ENCODE measurements around the gene LARP6. TPM values are rescaled to one million over a fixed set of nuclear protein-coding genes. Genes with fewer than 3 reads are reported as not detected.

LARP6 gene
- total RNA-seq, 1 experiment from 2014 or later = 31.2 TPM

- no peaks in the 10 kb centered on the region for H3K9me2 ChIP-seq (ENCODE audit: insufficient read depth)
- ChIA-PET POLR2A (ENCODE audit: unreplicated experiment) (interaction anchor here (0.7 kb wide), 1 partner anchor 54 kb away, joined by 4 read pairs; no protein-coding TSS in a partner anchor), CTCF (no interaction called here)
- no peaks in the 10 kb centered on the region for H3K36me3 ChIP-seq (ENCODE audit: low read depth)
- H2AFZ ChIP-seq = peak overlapping the region; percentile 94
- H3K4me1 ChIP-seq (replicated peaks; ENCODE audit: insufficient read depth) = peaks cover 36% of the 10 kb centered on the region
- H3K27ac ChIP-seq = peak overlapping the region; percentile 47; the same call in 1 of the 2 replicates
- H3K9me3 ChIP-seq (ENCODE audit: insufficient read depth, low read depth) = no peaks in the 10 kb centered on the region
- peak overlapping the region; percentile 86 for H3K4me2 ChIP-seq
- H3K4me3 ChIP-seq = peak overlapping the region; percentile 68
- no peaks in the 10 kb centered on the region for H3K27me3 ChIP-seq (ENCODE audit: insufficient read depth, low read depth)
- H3K79me2 ChIP-seq (ENCODE audit: low read depth) = peaks cover 7% of the 10 kb centered on the region
- H3F3A ChIP-seq (ENCODE audit: insufficient read depth, low read depth) = peaks cover 36% of the 10 kb centered on the region
- BruUV-seq (replicated peaks) = TSS peak; percentile 50
- intact Hi-C loops (cut with micrococcal nuclease; ENCODE audit: unreplicated experiment) = no loop called here
- H4K20me1 ChIP-seq (ENCODE audit: insufficient read depth) = no peaks in the 10 kb centered on the region
- no peak for DNase-seq
- TF ChIP-seq EZH2 (IDR thresholded peaks at IDR 0.05; ENCODE audit: low read depth) = no peak
- TF ChIP-seq CTCF (conservative IDR thresholded peaks at IDR 0.05) = no peak
Observed at GRCh38 chr15:70854666-70854976, 664 bp upstream of the LARP6 start.

- H2AFZ ChIP-seq = peak overlapping the region; percentile 62; the same call in 1 of the 2 replicates
- peaks cover 7% of the 10 kb centered on the region for H3K79me2 ChIP-seq (ENCODE audit: low read depth)
Observed at GRCh38 chr15:70853318-70853972, 512 bp downstream of the LARP6 start.

More at GRCh38 chr15:70853318-70853972, 512 bp downstream of the LARP6 start:
- Histone ChIP-seq H3K4me2 (peak overlapping the region; percentile 80), H3K4me1 (replicated peaks; ENCODE audit: insufficient read depth) (peaks cover 36% of the 10 kb centered on the region), H3K9me2 (ENCODE audit: insufficient read depth) (no peaks in the 10 kb centered on the region), H3K36me3 (ENCODE audit: low read depth) (no peaks in the 10 kb centered on the region), H3K27me3 (ENCODE audit: insufficient read depth, low read depth) (no peaks in the 10 kb centered on the region), H4K20me1 (ENCODE audit: insufficient read depth) (no peaks in the 10 kb centered on the region), H3K9me3 (ENCODE audit: insufficient read depth, low read depth) (no peaks in the 10 kb centered on the region), H3F3A (ENCODE audit: insufficient read depth, low read depth) (peaks cover 36% of the 10 kb centered on the region), H3K27ac (no peak overlapping the region), H3K4me3 (peak overlapping the region; percentile 68)
- peak in 1 of 2 experiments; percentile 26 for DNase-seq
- intact Hi-C loops (cut with micrococcal nuclease; ENCODE audit: unreplicated experiment) = no loop called here
- TF ChIP-seq EZH2 (IDR thresholded peaks at IDR 0.05; ENCODE audit: low read depth) = no peak
- TF ChIP-seq CTCF (conservative IDR thresholded peaks at IDR 0.05) = no peak
- no TSS peak for BruUV-seq (replicated peaks)
- ChIA-PET POLR2A (ENCODE audit: unreplicated experiment) (interaction anchor here (0.5 kb wide), 1 partner anchor 19 kb away, joined by 4 read pairs; no protein-coding TSS in a partner anchor), CTCF (no interaction called here)

Data from PC-9 (cell line).